H9 (cell line): ENCODE data around the gene GABRB1. TPM values are rescaled to one million over a fixed set of nuclear protein-coding genes. Genes with fewer than 3 reads are reported as not detected.

Experiments
- DNase-seq: peaks from one replicate; pipeline ENCODE4 v3.0.0-alpha.2; 2017
- H2AFZ ChIP-seq: one replicate; pipeline ENCODE4 v1.6.1; 2013; ENCODE audit warnings: mild to moderate bottlenecking, low read length, control low read depth, moderate library complexity
- H2AK5ac ChIP-seq: 2 replicates; pipeline ENCODE4 v1.6.1; 2013; ENCODE audit warnings: low read length, control low read depth, mixed read lengths; ENCODE audit not compliant: insufficient read length
- H2BK120ac ChIP-seq: one replicate; pipeline ENCODE4 v1.6.1; 2013; ENCODE audit warnings: low read depth, mild to moderate bottlenecking, low read length, control low read depth, inconsistent platforms; ENCODE audit not compliant: poor library complexity, severe bottlenecking
- H2BK12ac ChIP-seq: 2 replicates; pipeline ENCODE4 v1.6.1; 2013; ENCODE audit warnings: low read length, control low read depth, mixed read lengths, low read depth; ENCODE audit not compliant: insufficient read length
- H2BK15ac ChIP-seq: 2 replicates; pipeline ENCODE4 v1.6.1; 2013; ENCODE audit warnings: low read depth, low read length, control low read depth
- H2BK20ac ChIP-seq: one replicate; pipeline ENCODE4 v1.6.1; 2013; ENCODE audit warnings: low read depth, mild to moderate bottlenecking, low read length, control low read depth, inconsistent platforms; ENCODE audit not compliant: poor library complexity, severe bottlenecking
- H2BK5ac ChIP-seq: 2 replicates; pipeline ENCODE4 v1.6.1; 2013; ENCODE audit warnings: low read length, control low read depth, mixed read lengths; ENCODE audit not compliant: insufficient read length
- H3K14ac ChIP-seq: 2 replicates; pipeline ENCODE4 v1.6.1; 2013; ENCODE audit warnings: low read length, control low read depth; ENCODE audit not compliant: insufficient read depth
- H3K18ac ChIP-seq: 2 replicates; pipeline ENCODE4 v1.6.1; 2013; ENCODE audit warnings: low read depth, mild to moderate bottlenecking, mixed read lengths, low read length, control low read depth; ENCODE audit not compliant: insufficient read length
- H3K23ac ChIP-seq: 2 replicates; pipeline ENCODE4 v1.6.1; 2013; ENCODE audit warnings: low read length, control low read depth, mixed read lengths, low read depth; ENCODE audit not compliant: insufficient read length
- H3K23me2 ChIP-seq: 2 replicates; pipeline ENCODE4 v1.6.1; 2013; ENCODE audit warnings: low read depth, mild to moderate bottlenecking, mixed read lengths, low read length, control low read depth; ENCODE audit not compliant: insufficient read length, poor library complexity, severe bottlenecking
- H3K27ac ChIP-seq: 2 replicates; pipeline ENCODE4 v1.5.1; 2013; ENCODE audit warnings: low read length, control low read depth, mixed read lengths, low read depth; ENCODE audit not compliant: insufficient read length
- H3K27me3 ChIP-seq: 2 replicates; pipeline ENCODE4 v1.6.1; 2013; ENCODE audit warnings: low read length, control low read depth, inconsistent platforms; ENCODE audit not compliant: insufficient read depth
- H3K4ac ChIP-seq: 2 replicates; pipeline ENCODE4 v1.6.1; 2013; ENCODE audit warnings: low read depth, mild to moderate bottlenecking, control low read depth, inconsistent platforms, low read length, moderate library complexity
- H3K4me1 ChIP-seq: 2 replicates; pipeline ENCODE4 v1.6.1; 2013; ENCODE audit warnings: low read length, control low read depth, inconsistent platforms; ENCODE audit not compliant: insufficient read depth
- H3K4me2 ChIP-seq: 2 replicates; pipeline ENCODE4 v1.6.1; 2013; ENCODE audit warnings: low read length, control low read depth, mixed read lengths; ENCODE audit not compliant: insufficient read length, insufficient read depth
- H3K56ac ChIP-seq: 2 replicates; pipeline ENCODE4 v1.6.1; 2013; ENCODE audit warnings: low read depth, mild to moderate bottlenecking, mixed read lengths, low read length, control low read depth; ENCODE audit not compliant: insufficient read length
- H3K79me1 ChIP-seq: 2 replicates; pipeline ENCODE4 v1.6.1; 2013; ENCODE audit warnings: low read depth, mild to moderate bottlenecking, moderate library complexity, low read length, control low read depth, inconsistent platforms; ENCODE audit not compliant: insufficient read depth, poor library complexity, severe bottlenecking
- H3K79me2 ChIP-seq: 2 replicates; pipeline ENCODE4 v1.6.1; 2013; ENCODE audit warnings: low read length, control low read depth, inconsistent platforms; ENCODE audit not compliant: insufficient read depth
- H3K9ac ChIP-seq: 2 replicates; pipeline ENCODE4 v1.6.1; 2013; ENCODE audit warnings: low read length, control low read depth, mixed read lengths; ENCODE audit not compliant: insufficient read length; ENCODE audit errors: extremely low read depth
- H3K9me3 ChIP-seq: one replicate; pipeline ENCODE4 v1.6.1; 2013; ENCODE audit warnings: low read depth, low read length, inconsistent platforms; ENCODE audit not compliant: control insufficient read depth
- H3T11ph ChIP-seq: one replicate; pipeline ENCODE4 v1.6.1; 2013; ENCODE audit warnings: mild to moderate bottlenecking, low read length, control low read depth, inconsistent platforms
- H4K20me1 ChIP-seq: one replicate; pipeline ENCODE4 v1.6.1; 2013; ENCODE audit not compliant: control insufficient read depth, insufficient read length, insufficient read depth
- H4K5ac ChIP-seq: 2 replicates; pipeline ENCODE4 v1.6.1; 2013; ENCODE audit warnings: low read depth, mild to moderate bottlenecking, mixed read lengths, low read length, control low read depth; ENCODE audit not compliant: insufficient read length
- H4K8ac ChIP-seq: replicated peaks from 2 replicates; pipeline ENCODE4 v1.6.1; 2013; ENCODE audit warnings: low read length, control low read depth, mixed read lengths, low read depth; ENCODE audit not compliant: insufficient read length
- H4K91ac ChIP-seq: 2 replicates; pipeline ENCODE4 v1.6.1; 2013; ENCODE audit warnings: low read depth, mild to moderate bottlenecking, moderate library complexity, mixed read lengths, low read length, control low read depth; ENCODE audit not compliant: insufficient read length
- H3K27ac Mint-ChIP-seq, 3 experiments: 2 replicates in 2 of 3; 3 replicates in 1 of 3; pipeline ENCODE4 v1.8.0; 2020 to 2021; ENCODE audit warnings: mixed read lengths in 3 of 3, mild to moderate bottlenecking in 1 of 3, moderate library complexity in 1 of 3
- H3K27me3 Mint-ChIP-seq: 2 replicates; pipeline ENCODE4 v1.8.0; 2021; ENCODE audit warnings: low read depth, mild to moderate bottlenecking, moderate library complexity, mixed read lengths
- H3K36me3 Mint-ChIP-seq, 3 experiments: 2 replicates in 2 of 3; 3 replicates in 1 of 3; pipeline ENCODE4 v1.8.0; 2020 to 2021; ENCODE audit warnings: low read depth in 3 of 3, mixed read lengths in 3 of 3; ENCODE audit not compliant: insufficient read depth in 1 of 3
- H3K4me1 Mint-ChIP-seq, 2 experiments: 2 replicates each; pipeline ENCODE4 v1.8.0; 2020; ENCODE audit warnings: mixed read lengths in 2 of 2
- H3K4me3 Mint-ChIP-seq, 2 experiments: 2 replicates in 1 of 2; 3 replicates in 1 of 2; pipeline ENCODE4 v1.8.0; 2020 to 2021; ENCODE audit warnings: mild to moderate bottlenecking in 2 of 2, mixed read lengths in 2 of 2, moderate library complexity in 1 of 2
- H3K9me3 Mint-ChIP-seq, 2 experiments: 2 replicates in 1 of 2; 3 replicates in 1 of 2; pipeline ENCODE4 v1.8.0; 2020; ENCODE audit warnings: mild to moderate bottlenecking in 2 of 2, mixed read lengths in 2 of 2, moderate library complexity in 1 of 2
- WGBS: extraction: QIAGEN DNeasy Blood & Tissue Kit; methylation state at CpG from one replicate; pipeline ENCODE4 v1.1.7; 2013; ENCODE audit warnings: missing lambda C conversion rate, low lambda C conversion rate, mixed read lengths; ENCODE audit not compliant: insufficient read length; ENCODE audit errors: extremely low coverage; 5-methylcytosine and 5-hydroxymethylcytosine counted together
- total RNA-seq: library from RNA; stranded (reverse); gene quantifications from 2 replicates; pipeline ENCODE4 v1.2.1, GENCODE V29; 2021
- TF ChIP-seq, protein P1 (sequence below): fragments of 200-600 bp; sonication (generic); conservative IDR thresholded peaks from 3 replicates; pipeline ENCODE4 v1.8.0; 2021; ENCODE audit warnings: antibody characterized with exemption, mild to moderate bottlenecking

GABRB1 gene
- total RNA-seq, 1 experiment from 2014 or later = 0.39 TPM

DNA sequence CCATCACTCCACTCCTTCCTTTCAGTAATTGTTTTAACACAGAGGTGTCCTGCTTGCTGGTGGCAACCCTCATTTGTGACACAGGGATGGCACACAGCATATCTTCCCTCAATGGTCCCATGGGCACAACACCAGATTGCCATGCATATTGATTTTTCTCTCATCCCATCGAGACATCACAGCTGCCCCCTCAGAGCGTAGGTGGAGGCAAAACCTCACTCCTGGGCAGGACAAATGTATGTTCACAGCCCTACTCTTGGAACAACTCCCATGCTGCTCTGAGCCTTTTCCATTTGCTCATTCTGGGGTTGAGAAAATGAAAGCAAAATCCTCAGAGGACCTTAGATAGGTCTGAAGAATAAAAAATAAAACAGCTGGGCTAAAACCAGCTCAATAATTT lies 172.2 kb downstream of the GABRB1 start:
- no peak for DNase-seq
- no peak overlapping the region for H3K27ac Mint-ChIP-seq
- Histone ChIP-seq H3K9me3 (no peaks in the 10 kb centered on the region), H3K79me2 (no peaks in the 10 kb centered on the region), H3K18ac (no peak overlapping the region), H3K9ac (no peak overlapping the region), H2BK15ac (no peak overlapping the region), H3T11ph (no peak overlapping the region), H3K27me3 (no peaks in the 10 kb centered on the region), H3K79me1 (no peaks in the 10 kb centered on the region), H4K20me1 (no peaks in the 10 kb centered on the region), H2BK20ac (no peak overlapping the region), H2BK12ac (no peak overlapping the region), H4K8ac (no peak overlapping the region), H3K4me1 (no peaks in the 10 kb centered on the region; the same call in 1 of the 2 replicates), H3K4ac (no peak overlapping the region), H3K27ac (no peak overlapping the region), H3K14ac (no peak overlapping the region), H3K4me2 (no peak overlapping the region), H2AK5ac (no peak overlapping the region), H2AFZ (no peak overlapping the region), H4K5ac (no peak overlapping the region), H3K23ac (no peak overlapping the region), H2BK120ac (no peak overlapping the region), H3K23me2 (no peaks in the 10 kb centered on the region), H2BK5ac (no peak overlapping the region), H3K56ac (no peak overlapping the region), H4K91ac (no peak overlapping the region)
- H3K4me1 Mint-ChIP-seq = peaks cover 14 to 21% of the 10 kb centered on the region in 2 experiments
- H3K36me3 Mint-ChIP-seq = 0 out of 7 replicates have a peak, but pooled peaks cover 0 to 4% (median 0%) of the 10 kb centered on the region in 3 experiments
- no CpG with 5 or more reads among the region's 2 CpGs for WGBS
- peaks cover 0 to 3% of the 10 kb centered on the region in 2 experiments; a peak in 1 of 5 replicates for H3K9me3 Mint-ChIP-seq
- TF ChIP-seq, protein P1, sequence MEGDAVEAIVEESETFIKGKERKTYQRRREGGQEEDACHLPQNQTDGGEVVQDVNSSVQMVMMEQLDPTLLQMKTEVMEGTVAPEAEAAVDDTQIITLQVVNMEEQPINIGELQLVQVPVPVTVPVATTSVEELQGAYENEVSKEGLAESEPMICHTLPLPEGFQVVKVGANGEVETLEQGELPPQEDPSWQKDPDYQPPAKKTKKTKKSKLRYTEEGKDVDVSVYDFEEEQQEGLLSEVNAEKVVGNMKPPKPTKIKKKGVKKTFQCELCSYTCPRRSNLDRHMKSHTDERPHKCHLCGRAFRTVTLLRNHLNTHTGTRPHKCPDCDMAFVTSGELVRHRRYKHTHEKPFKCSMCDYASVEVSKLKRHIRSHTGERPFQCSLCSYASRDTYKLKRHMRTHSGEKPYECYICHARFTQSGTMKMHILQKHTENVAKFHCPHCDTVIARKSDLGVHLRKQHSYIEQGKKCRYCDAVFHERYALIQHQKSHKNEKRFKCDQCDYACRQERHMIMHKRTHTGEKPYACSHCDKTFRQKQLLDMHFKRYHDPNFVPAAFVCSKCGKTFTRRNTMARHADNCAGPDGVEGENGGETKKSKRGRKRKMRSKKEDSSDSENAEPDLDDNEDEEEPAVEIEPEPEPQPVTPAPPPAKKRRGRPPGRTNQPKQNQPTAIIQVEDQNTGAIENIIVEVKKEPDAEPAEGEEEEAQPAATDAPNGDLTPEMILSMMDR = no peak
- H3K27me3 Mint-ChIP-seq = no peaks in the 10 kb centered on the region; the same call in 1 of the 2 replicates
- no peak overlapping the region for H3K4me3 Mint-ChIP-seq
